Fibroblast of mammary gland (primary cell): ENCODE data around the gene CEACAM4.
"Not testable (repeated sequence)": the region's sequence is repeated elsewhere in the genome, so short reads cannot be mapped to it uniquely, and the experiment has no call there.

ENCODE experiments used
- DNase-seq: peaks from one replicate; pipeline ENCODE4 v3.0.0-alpha.2; 2010; ENCODE audit warnings: low read depth
- H3K4me3 ChIP-seq: 2 replicates; pipeline ENCODE4 v1.5.1; 2011; ENCODE audit warnings: low read depth, mild to moderate bottlenecking, low read length, moderate library complexity; ENCODE audit not compliant: control insufficient read depth
- CTCF ChIP-seq: conservative IDR thresholded peaks from 2 replicates; pipeline ENCODE4 v1.5.1; 2011; ENCODE audit warnings: low read depth, low read length, inconsistent platforms; ENCODE audit not compliant: control insufficient read depth, insufficient read depth

The CEACAM4 gene

GRCh38 chr19:41588497-41589209, 38.2 kb downstream of the CEACAM4 start:
- no peak overlapping the region for H3K4me3 ChIP-seq
- DNase-seq: peak; percentile 14
- no peak for TF ChIP-seq CTCF

GRCh38 chr19:41587838-41588210, 39.0 kb downstream of the CEACAM4 start:
- H3K4me3 ChIP-seq: no peak overlapping the region
- TF ChIP-seq CTCF: no peak
- no peak for DNase-seq

- no peak for TF ChIP-seq CTCF
- DNase-seq: no peak
- no peak overlapping the region for H3K4me3 ChIP-seq
Observed at GRCh38 chr19:41587101-41587837, 39.6 kb downstream of the CEACAM4 start.

- H3K4me3 ChIP-seq: no peak overlapping the region
- DNase-seq: no peak
- TF ChIP-seq CTCF: no peak
Observed at GRCh38 chr19:41586064-41586463, 40.8 kb downstream of the CEACAM4 start.

- no peak for TF ChIP-seq CTCF
- no peak overlapping the region for H3K4me3 ChIP-seq
- DNase-seq: no peak
Observed at GRCh38 chr19:41584931-41585330, 41.9 kb downstream of the CEACAM4 start.

GRCh38 chr19:41584260-41584810, 42.5 kb downstream of the CEACAM4 start:
- TF ChIP-seq CTCF: no peak
- H3K4me3 ChIP-seq: no peak overlapping the region
- no peak for DNase-seq

GRCh38 chr19:41582577-41583182, 44.2 kb downstream of the CEACAM4 start:
- DNase-seq: not testable (repeated sequence)

GRCh38 chr19:41581068-41581467, 45.8 kb downstream of the CEACAM4 start:
- DNase-seq, H3K4me3 ChIP-seq: not testable (repeated sequence)

More at GRCh38 chr19:41582577-41583182, 44.2 kb downstream of the CEACAM4 start:
- not testable (repeated sequence) for H3K4me3 ChIP-seq
